Stomach (tissue), 4 donors: ENCODE measurements around the gene C19orf53.

ENCODE experiments used
- CTCF ChIP-seq, 7 experiments: fragments of 450-650 bp in 4 of 7; fragments of 200-600 bp in 3 of 7; sonication (generic) in 3 of 7; IDR thresholded peaks; one replicate each; pipeline ENCODE4 v1.5.1; 2016 to 2019; ENCODE audit warnings: antibody characterized with exemption in 7 of 7, control low read depth in 2 of 7, mild to moderate bottlenecking in 1 of 7
- EP300 ChIP-seq: sonication (generic); formaldehyde crosslinking; IDR thresholded peaks from one replicate; pipeline ENCODE4 v1.6.1; 2017; ENCODE audit warnings: antibody characterized with exemption
- POLR2A ChIP-seq, 4 donors: fragments of 450-650 bp; IDR thresholded peaks; one replicate each; pipeline ENCODE4 v1.6.1; 2016; ENCODE audit warnings: antibody characterized with exemption in 4 of 4, control low read depth in 2 of 4, mild to moderate bottlenecking in 1 of 4, moderate library complexity in 1 of 4
- POLR2AphosphoS5 ChIP-seq, 3 donors: sonication (generic); formaldehyde crosslinking; IDR thresholded peaks; one replicate each; pipeline ENCODE4 v1.6.1; 2016; ENCODE audit warnings: antibody characterized with exemption in 3 of 3

GRCh38 chr19:13742756-13743155 is 31.5 kb upstream of the C19orf53 start:
- no peak for TF ChIP-seq CTCF (IDR thresholded peaks at IDR 0.05)
- TF ChIP-seq POLR2AphosphoS5 (IDR thresholded peaks at IDR 0.05) = no peak
- no peak for TF ChIP-seq POLR2A (IDR thresholded peaks at IDR 0.05)
- TF ChIP-seq EP300 = no peak
